Chondrocyte (in vitro differentiated cells): ENCODE results near the gene ESR1. TPM values are rescaled to one million over a fixed set of nuclear protein-coding genes. Genes with fewer than 3 reads are reported as not detected.

Experiments
- DNase-seq: peaks from one replicate; pipeline ENCODE4 v3.0.0; 2021; ENCODE audit warnings: mixed read lengths, low spot score
- H3K27ac Mint-ChIP-seq: one replicate; pipeline ENCODE4 v1.8.0; 2021; ENCODE audit warnings: mild to moderate bottlenecking, moderate library complexity, mixed read lengths; ENCODE audit not compliant: unreplicated experiment
- H3K27me3 Mint-ChIP-seq: 2 replicates; pipeline ENCODE4 v1.8.0; 2021; ENCODE audit warnings: low read depth, mixed read lengths
- H3K36me3 Mint-ChIP-seq: 2 replicates; pipeline ENCODE4 v1.8.0; 2021; ENCODE audit warnings: low read depth, mixed read lengths
- H3K4me1 Mint-ChIP-seq: 2 replicates; pipeline ENCODE4 v1.8.0; 2021; ENCODE audit warnings: low read depth, mild to moderate bottlenecking, mixed read lengths
- H3K4me3 Mint-ChIP-seq: one replicate; pipeline ENCODE4 v1.8.0; 2021; ENCODE audit warnings: mild to moderate bottlenecking, moderate library complexity, mixed read lengths; ENCODE audit not compliant: unreplicated experiment
- H3K9me3 Mint-ChIP-seq: 2 replicates; pipeline ENCODE4 v1.8.0; 2021; ENCODE audit warnings: low read depth, mixed read lengths
- total RNA-seq: library from RNA; stranded (reverse); gene quantifications from 3 replicates; pipeline ENCODE4 v1.2.1, GENCODE V29; 2021
- TF ChIP-seq, protein P1 (sequence below): fragments of 200-600 bp; sonication (generic); IDR thresholded peaks from 2 replicates; pipeline ENCODE4 v1.5.0; 2021; ENCODE audit warnings: antibody characterized with exemption, mild to moderate bottlenecking, moderate library complexity

The ESR1 gene
- total RNA-seq, 1 donor from 2014 or later: not detected

DNA sequence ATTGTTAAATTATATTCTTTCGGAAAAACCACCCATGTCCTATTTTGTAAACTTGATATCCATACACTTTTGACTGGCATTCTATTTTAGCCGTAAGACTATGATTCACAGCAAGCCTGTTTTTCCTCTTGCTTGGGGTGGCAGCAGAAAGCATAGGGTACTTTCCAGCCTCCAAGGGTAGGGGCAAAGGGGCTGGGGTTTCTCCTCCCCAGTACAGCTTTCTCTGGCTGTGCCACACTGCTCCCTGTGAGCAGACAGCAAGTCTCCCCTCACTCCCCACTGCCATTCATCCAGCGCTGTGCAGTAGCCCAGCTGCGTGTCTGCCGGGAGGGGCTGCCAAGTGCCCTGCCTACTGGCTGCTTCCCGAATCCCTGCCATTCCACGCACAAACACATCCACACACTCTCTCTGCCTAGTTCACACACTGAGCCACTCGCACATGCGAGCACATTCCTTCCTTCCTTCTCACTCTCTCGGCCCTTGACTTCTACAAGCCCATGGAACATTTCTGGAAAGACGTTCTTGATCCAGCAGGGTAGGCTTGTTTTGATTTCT is 2.1 kb upstream of the ESR1 start:
- peaks cover 16% of the 10 kb centered on the region for H3K4me1 Mint-ChIP-seq
- no peaks in the 10 kb centered on the region for H3K36me3 Mint-ChIP-seq
- TF ChIP-seq, protein P1, sequence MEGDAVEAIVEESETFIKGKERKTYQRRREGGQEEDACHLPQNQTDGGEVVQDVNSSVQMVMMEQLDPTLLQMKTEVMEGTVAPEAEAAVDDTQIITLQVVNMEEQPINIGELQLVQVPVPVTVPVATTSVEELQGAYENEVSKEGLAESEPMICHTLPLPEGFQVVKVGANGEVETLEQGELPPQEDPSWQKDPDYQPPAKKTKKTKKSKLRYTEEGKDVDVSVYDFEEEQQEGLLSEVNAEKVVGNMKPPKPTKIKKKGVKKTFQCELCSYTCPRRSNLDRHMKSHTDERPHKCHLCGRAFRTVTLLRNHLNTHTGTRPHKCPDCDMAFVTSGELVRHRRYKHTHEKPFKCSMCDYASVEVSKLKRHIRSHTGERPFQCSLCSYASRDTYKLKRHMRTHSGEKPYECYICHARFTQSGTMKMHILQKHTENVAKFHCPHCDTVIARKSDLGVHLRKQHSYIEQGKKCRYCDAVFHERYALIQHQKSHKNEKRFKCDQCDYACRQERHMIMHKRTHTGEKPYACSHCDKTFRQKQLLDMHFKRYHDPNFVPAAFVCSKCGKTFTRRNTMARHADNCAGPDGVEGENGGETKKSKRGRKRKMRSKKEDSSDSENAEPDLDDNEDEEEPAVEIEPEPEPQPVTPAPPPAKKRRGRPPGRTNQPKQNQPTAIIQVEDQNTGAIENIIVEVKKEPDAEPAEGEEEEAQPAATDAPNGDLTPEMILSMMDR: no peak
- H3K27ac Mint-ChIP-seq: no peak overlapping the region
- no peak overlapping the region for H3K4me3 Mint-ChIP-seq
- H3K9me3 Mint-ChIP-seq: no peaks in the 10 kb centered on the region
- DNase-seq: no peak
- H3K27me3 Mint-ChIP-seq: peaks cover 66% of the 10 kb centered on the region

DNA sequence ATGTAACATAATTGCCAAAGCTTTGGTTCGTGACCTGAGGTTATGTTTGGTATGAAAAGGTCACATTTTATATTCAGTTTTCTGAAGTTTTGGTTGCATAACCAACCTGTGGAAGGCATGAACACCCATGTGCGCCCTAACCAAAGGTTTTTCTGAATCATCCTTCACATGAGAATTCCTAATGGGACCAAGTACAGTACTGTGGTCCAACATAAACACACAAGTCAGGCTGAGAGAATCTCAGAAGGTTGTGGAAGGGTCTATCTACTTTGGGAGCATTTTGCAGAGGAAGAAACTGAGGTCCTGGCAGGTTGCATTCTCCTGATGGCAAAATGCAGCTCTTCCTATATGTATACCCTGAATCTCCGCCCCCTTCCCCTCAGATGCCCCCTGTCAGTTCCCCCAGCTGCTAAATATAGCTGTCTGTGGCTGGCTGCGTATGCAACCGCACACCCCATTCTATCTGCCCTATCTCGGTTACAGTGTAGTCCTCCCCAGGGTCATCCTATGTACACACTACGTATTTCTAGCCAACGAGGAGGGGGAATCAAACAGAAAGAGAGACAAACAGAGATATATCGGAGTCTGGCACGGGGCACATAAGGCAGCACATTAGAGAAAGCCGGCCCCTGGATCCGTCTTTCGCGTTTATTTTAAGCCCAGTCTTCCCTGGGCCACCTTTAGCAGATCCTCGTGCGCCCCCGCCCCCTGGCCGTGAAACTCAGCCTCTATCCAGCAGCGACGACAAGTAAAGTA is 547 bp upstream of the ESR1 start:
- H3K36me3 Mint-ChIP-seq: no peaks in the 10 kb centered on the region
- no peaks in the 10 kb centered on the region for H3K9me3 Mint-ChIP-seq
- no peak for DNase-seq
- peak overlapping the region; percentile 23 for H3K4me3 Mint-ChIP-seq
- peaks cover 16% of the 10 kb centered on the region for H3K4me1 Mint-ChIP-seq
- H3K27ac Mint-ChIP-seq: no peak overlapping the region
- TF ChIP-seq, protein P1: no peak
- H3K27me3 Mint-ChIP-seq: peaks cover 66% of the 10 kb centered on the region

DNA sequence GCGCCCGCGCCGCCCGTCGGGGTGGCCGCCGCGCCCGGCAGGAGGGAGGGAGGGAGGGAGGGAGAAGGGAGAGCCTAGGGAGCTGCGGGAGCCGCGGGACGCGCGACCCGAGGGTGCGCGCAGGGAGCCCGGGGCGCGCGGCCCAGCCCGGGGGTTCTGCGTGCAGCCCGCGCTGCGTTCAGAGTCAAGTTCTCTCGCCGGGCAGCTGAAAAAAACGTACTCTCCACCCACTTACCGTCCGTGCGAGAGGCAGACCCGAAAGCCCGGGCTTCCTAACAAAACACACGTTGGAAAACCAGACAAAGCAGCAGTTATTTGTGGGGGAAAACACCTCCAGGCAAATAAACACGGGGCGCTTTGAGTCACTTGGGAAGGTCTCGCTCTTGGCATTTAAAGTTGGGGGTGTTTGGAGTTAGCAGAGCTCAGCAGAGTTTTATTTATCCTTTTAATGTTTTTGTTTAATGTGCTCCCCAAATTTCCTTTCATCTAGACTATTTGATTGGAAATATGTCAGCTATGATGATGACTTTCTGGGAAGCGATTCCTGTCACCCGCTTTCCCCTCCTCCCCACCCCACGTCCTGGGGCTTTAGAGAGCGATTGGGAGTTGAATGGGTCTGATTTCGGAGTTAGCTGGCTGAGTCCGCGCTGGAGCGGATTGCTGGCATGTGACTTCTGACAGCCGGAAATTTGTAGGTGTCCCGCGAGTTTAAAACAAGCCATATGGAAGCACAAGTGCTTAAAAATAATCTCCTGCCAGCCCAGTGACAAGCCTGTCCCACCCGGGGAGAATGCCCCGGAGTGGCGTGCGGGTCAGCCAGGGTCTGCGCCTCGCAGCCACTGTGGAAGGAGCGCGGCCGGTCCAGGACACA is 1.1 kb downstream of the ESR1 start:
- Mint-ChIP-seq H3K36me3 (no peaks in the 10 kb centered on the region), H3K4me3 (peak overlapping the region; percentile 65), H3K9me3 (no peaks in the 10 kb centered on the region), H3K27me3 (peaks cover 69% of the 10 kb centered on the region), H3K27ac (no peak overlapping the region), H3K4me1 (peaks cover 16% of the 10 kb centered on the region)
- DNase-seq: no peak
- TF ChIP-seq, protein P1: no peak

DNA sequence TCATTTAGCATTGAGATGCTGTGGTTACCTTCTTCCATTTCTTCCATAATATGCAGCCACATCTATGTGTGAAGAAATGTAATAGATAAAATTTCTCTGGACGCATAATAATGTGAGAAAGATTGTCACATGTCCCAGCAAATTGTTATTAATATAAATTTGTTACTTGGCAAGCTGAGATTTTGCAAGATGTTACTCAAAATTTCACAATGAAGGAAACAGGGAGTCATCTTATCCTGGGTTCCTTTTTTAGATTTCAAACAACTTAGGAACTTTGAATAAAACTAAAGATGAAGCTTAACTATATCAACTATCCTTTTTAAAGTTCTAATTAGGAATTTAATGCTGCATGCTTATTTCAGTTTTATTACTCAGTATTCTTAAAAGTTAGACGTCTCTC is 3.6 kb downstream of the ESR1 start:
- TF ChIP-seq, protein P1: no peak
- no peak for DNase-seq
- peaks cover 70% of the 10 kb centered on the region for H3K27me3 Mint-ChIP-seq
- H3K4me3 Mint-ChIP-seq: no peak overlapping the region
- peaks cover 16% of the 10 kb centered on the region for H3K4me1 Mint-ChIP-seq
- no peak overlapping the region for H3K27ac Mint-ChIP-seq
- H3K9me3 Mint-ChIP-seq: no peaks in the 10 kb centered on the region
- H3K36me3 Mint-ChIP-seq: no peaks in the 10 kb centered on the region

DNA sequence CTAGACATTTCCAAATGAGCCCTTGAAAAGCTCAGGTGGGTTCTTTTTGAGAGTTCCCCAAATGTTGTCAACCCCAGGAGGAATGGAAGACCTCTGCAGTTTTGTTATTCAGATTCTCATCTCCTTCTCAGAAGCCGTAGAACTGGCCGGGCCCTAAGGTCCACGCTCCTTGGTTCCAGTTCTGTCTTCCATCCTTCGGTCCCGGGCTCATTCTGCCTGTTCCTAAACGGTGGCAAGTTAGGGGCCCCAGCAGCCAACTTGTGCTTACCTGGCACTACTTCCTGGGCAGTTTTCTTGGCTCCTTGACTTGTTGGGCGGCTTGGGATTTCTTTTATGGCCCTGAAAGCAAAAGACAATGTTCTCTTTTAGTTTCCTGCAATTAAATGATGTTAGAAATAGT is 6.4 kb downstream of the ESR1 start:
- no peak overlapping the region for H3K27ac Mint-ChIP-seq
- no peaks in the 10 kb centered on the region for H3K36me3 Mint-ChIP-seq
- TF ChIP-seq, protein P1: no peak
- H3K9me3 Mint-ChIP-seq: no peaks in the 10 kb centered on the region
- no peak for DNase-seq
- H3K4me1 Mint-ChIP-seq: peaks cover 5% of the 10 kb centered on the region
- H3K27me3 Mint-ChIP-seq: peaks cover 65% of the 10 kb centered on the region
- no peak overlapping the region for H3K4me3 Mint-ChIP-seq
